Hepatocyte (in vitro differentiated cells): ENCODE data around the gene USP48. TPM values are rescaled to one million over a fixed set of nuclear protein-coding genes. Genes with fewer than 3 reads are reported as not detected.

ENCODE experiments used
- DNase-seq: peaks from one replicate; pipeline ENCODE4 v3.0.0-alpha.2; 2016; ENCODE audit warnings: low spot score
- H2AFZ ChIP-seq: fragments of 200-600 bp; sonication (generic); 2 replicates; pipeline ENCODE4 v1.6.0; 2016; ENCODE audit warnings: antibody characterized with exemption, mild to moderate bottlenecking
- H3K27ac ChIP-seq: fragments of 200-600 bp; sonication (generic); 2 replicates; pipeline ENCODE4 v1.5.1; 2016; ENCODE audit warnings: mild to moderate bottlenecking
- H3K27me3 ChIP-seq: fragments of 200-600 bp; sonication (generic); 2 replicates; pipeline ENCODE4 v1.6.1; 2016
- H3K36me3 ChIP-seq: fragments of 200-600 bp; sonication (generic); replicated peaks from 2 replicates; pipeline ENCODE4 v1.5.1; 2016; ENCODE audit warnings: low read depth; ENCODE audit not compliant: insufficient read depth
- H3K4me1 ChIP-seq: fragments of 200-600 bp; sonication (generic); 2 replicates; pipeline ENCODE4 v1.5.1; 2016; ENCODE audit warnings: mild to moderate bottlenecking, moderate library complexity; ENCODE audit not compliant: insufficient read depth
- H3K4me2 ChIP-seq: fragments of 200-600 bp; sonication (generic); 2 replicates; pipeline ENCODE4 v1.6.0; 2016
- H3K4me3 ChIP-seq: fragments of 200-600 bp; sonication (generic); 2 replicates; pipeline ENCODE4 v1.5.1; 2016; ENCODE audit warnings: mild to moderate bottlenecking
- H3K79me2 ChIP-seq: fragments of 200-600 bp; sonication (generic); 2 replicates; pipeline ENCODE4 v1.6.0; 2017; ENCODE audit warnings: mild to moderate bottlenecking
- H3K9me2 ChIP-seq: fragments of 200-600 bp; sonication (generic); replicated peaks from 2 replicates; pipeline ENCODE4 v1.6.0; 2017; ENCODE audit warnings: mild to moderate bottlenecking; ENCODE audit not compliant: insufficient read depth
- H3K9me3 ChIP-seq: fragments of 200-600 bp; sonication (generic); 2 replicates; pipeline ENCODE4 v1.5.1; 2016; ENCODE audit warnings: low read depth, mild to moderate bottlenecking
- H4K20me1 ChIP-seq: fragments of 200-600 bp; sonication (generic); 2 replicates; pipeline ENCODE4 v1.6.0; 2016; ENCODE audit warnings: mild to moderate bottlenecking; ENCODE audit not compliant: insufficient read depth, poor library complexity, severe bottlenecking
- CTCF ChIP-seq: fragments of 200-600 bp; sonication (generic); IDR thresholded peaks from 2 replicates; pipeline ENCODE4 v1.5.1; 2016; ENCODE audit warnings: antibody characterized with exemption, mild to moderate bottlenecking; ENCODE audit not compliant: poor library complexity
- EZH2 ChIP-seq: fragments of 200-600 bp; sonication (generic); IDR thresholded peaks from 2 replicates; pipeline ENCODE4 v1.6.1; 2016; ENCODE audit warnings: antibody characterized with exemption, mild to moderate bottlenecking, borderline replicate concordance
- EZH2phosphoT487 ChIP-seq: fragments of 200-600 bp; sonication (generic); IDR thresholded peaks from one replicate; pipeline ENCODE4 v1.6.1; 2018; ENCODE audit warnings: antibody characterized with exemption, mild to moderate bottlenecking, low read depth, moderate library complexity; ENCODE audit not compliant: unreplicated experiment, severe bottlenecking
- WGBS: methylation state at CpG from one replicate; pipeline ENCODE4 v1.1.6; 2016; ENCODE audit warnings: low lambda C conversion rate; ENCODE audit errors: missing lambda C conversion rate; 5-methylcytosine and 5-hydroxymethylcytosine counted together
- polyA plus RNA-seq: library from polyadenylated mRNA; unstranded; fragments of >200 nt; fragmentation: Nextera tagmentation; extraction: Ambion mirVana; gene quantifications from 2 replicates; pipeline ENCODE4 v1.2.1, GENCODE V29; 2016
- total RNA-seq: library from RNA; depleted of rRNA; stranded (reverse); fragments of >200 nt; gene quantifications from 2 replicates; pipeline ENCODE4 v1.2.3, GENCODE V29; 2014

The USP48 gene
- total and polyA plus RNA-seq, 2 experiments from 2014 or later: 38.9 to 39.5 TPM

DNA sequence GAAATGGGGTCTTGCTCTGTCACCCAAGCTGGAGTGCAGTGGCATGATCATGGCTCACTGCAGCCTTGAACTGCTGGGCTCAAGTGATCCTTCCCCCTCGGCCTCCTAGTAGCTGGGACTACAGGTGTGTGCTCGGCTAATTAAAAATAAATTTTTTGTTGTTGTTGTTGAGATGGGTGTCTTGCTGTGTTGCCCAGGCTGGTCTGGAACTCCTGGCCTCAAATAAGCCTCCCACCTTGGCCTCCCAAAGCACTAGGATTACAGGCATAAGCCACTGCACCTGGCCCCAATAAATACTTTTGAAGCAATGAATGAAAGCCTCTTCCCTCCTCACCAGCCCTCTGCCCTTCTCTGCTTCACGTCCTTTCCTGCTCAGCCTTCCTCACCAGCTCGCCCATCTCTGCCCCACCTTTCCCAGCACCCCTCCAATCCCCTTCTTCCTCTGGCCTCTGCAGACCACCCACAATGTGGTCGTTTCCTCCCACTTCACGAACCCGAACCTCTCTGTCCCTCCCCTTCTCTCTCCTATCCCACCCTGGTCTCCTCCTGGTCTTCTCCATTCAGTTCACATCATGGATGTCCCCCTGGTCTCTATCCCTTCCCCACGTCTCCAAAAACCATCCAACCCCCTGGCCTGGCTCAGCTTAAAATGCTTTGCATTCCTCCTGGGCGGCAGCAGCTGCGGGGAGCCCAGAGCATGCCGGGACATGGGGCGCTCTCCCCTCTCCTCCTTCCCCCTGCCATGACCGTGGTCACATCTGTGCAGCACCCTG lies 152.2 kb downstream of the USP48 start:
- H2AFZ ChIP-seq: no peak overlapping the region
- no peaks in the 10 kb centered on the region for H3K9me2 ChIP-seq
- no peak overlapping the region for H3K4me2 ChIP-seq
- no peaks in the 10 kb centered on the region for H3K27me3 ChIP-seq
- no peak overlapping the region for H3K4me3 ChIP-seq
- H3K27ac ChIP-seq: no peak overlapping the region
- H3K36me3 ChIP-seq: no peaks in the 10 kb centered on the region
- H3K4me1 ChIP-seq: peaks cover 10% of the 10 kb centered on the region
- WGBS: 46% methylated on average over 13 of the region's 13 CpGs
- H3K9me3 ChIP-seq: no peaks in the 10 kb centered on the region
- no peak for DNase-seq
- no peaks in the 10 kb centered on the region for H4K20me1 ChIP-seq
- no peak for TF ChIP-seq EZH2phosphoT487
- no peak for TF ChIP-seq EZH2
- no peak for TF ChIP-seq CTCF
- H3K79me2 ChIP-seq: no peaks in the 10 kb centered on the region

- Histone ChIP-seq H3K27me3 (no peaks in the 10 kb centered on the region), H3K9me2 (no peaks in the 10 kb centered on the region), H3K36me3 (no peaks in the 10 kb centered on the region), H2AFZ (no peak overlapping the region), H3K9me3 (no peaks in the 10 kb centered on the region), H4K20me1 (no peaks in the 10 kb centered on the region), H3K4me3 (no peak overlapping the region), H3K4me1 (peaks cover 10% of the 10 kb centered on the region), H3K27ac (no peak overlapping the region), H3K79me2 (no peaks in the 10 kb centered on the region), H3K4me2 (no peak overlapping the region)
- TF ChIP-seq EZH2: no peak
- no peak for TF ChIP-seq EZH2phosphoT487
- TF ChIP-seq CTCF: no peak
- 94% methylated on average over 4 of the region's 4 CpGs for WGBS
- DNase-seq: no peak
Observed at GRCh38 chr1:21629971-21630370, 153.0 kb downstream of the USP48 start.

DNA sequence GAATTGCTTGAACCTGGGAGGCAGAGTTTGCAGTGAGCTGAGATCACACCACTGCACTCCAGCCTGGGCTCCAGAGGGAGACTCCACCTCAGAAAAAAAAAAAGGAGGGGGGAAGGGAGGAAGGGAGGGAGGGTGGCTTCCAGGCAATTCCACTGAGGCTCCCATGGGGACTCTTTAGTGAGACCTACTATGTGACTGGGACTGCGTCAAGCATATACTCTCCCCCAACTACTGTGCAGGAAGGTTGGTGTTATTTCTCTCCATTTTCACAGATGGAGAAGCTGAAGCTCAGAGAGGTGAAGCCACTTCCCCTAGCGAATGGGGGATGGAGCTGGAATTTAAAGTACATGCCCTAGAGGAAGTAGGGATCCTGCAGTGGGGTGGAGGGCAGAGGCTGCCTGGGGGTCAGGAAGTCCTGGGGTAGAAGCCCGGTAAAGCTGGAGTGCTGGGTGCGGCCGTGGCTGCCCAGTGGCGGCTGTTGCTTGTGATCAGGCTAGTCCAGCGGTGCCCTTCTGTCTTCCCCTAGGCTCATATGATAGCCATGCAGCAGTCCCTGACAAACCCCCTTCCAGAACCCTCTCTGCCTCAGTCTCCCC lies 154.1 kb downstream of the USP48 start:
- no peaks in the 10 kb centered on the region for H3K27me3 ChIP-seq
- 84% methylated on average over 7 of the region's 7 CpGs for WGBS

More for the DNA sequence above, 154.1 kb downstream of the USP48 start:
- H2AFZ ChIP-seq: no peak overlapping the region
- TF ChIP-seq CTCF (no peak), EZH2phosphoT487 (no peak), EZH2 (no peak)
- no peaks in the 10 kb centered on the region for H4K20me1 ChIP-seq
- no peaks in the 10 kb centered on the region for H3K36me3 ChIP-seq
- no peak overlapping the region for H3K4me2 ChIP-seq
- H3K79me2 ChIP-seq: no peaks in the 10 kb centered on the region
- no peak overlapping the region for H3K4me3 ChIP-seq
- peaks cover 18% of the 10 kb centered on the region for H3K4me1 ChIP-seq
- DNase-seq: no peak
- H3K9me2 ChIP-seq: no peaks in the 10 kb centered on the region
- no peaks in the 10 kb centered on the region for H3K9me3 ChIP-seq
- H3K27ac ChIP-seq: no peak overlapping the region

Other genes with a start within 250 kb of the USP48 start
- gene RAP1GAP, start 113.8 kb downstream of the USP48 start, total RNA-seq: 12.0 and 12.3 TPM in 2 replicates
- gene RAP1GAP, start 113.8 kb downstream of the USP48 start, polyA plus RNA-seq: 14.2 and 18.0 TPM in 2 replicates
- gene LDLRAD2, start 29.1 kb upstream of the USP48 start, total RNA-seq: 0.10 and 0.20 TPM in 2 replicates
- 8.2 and 10.8 TPM in 2 replicates for gene LDLRAD2, start 29.1 kb upstream of the USP48 start, polyA plus RNA-seq
- 38.3 and 72.4 TPM in 2 replicates for gene HSPG2, start 154.2 kb upstream of the USP48 start, total RNA-seq
- 81.2 and 91.2 TPM in 2 replicates for gene HSPG2, start 154.2 kb upstream of the USP48 start, polyA plus RNA-seq
- 0.33 TPM in 1 of 2 replicates, not detected in the other for gene CELA3B, start 193.9 kb upstream of the USP48 start, total RNA-seq
- gene CELA3B, start 193.9 kb upstream of the USP48 start, polyA plus RNA-seq: not detected in 2 replicates
- gene CELA3A, start 218.5 kb upstream of the USP48 start, total RNA-seq: 2.2 TPM in 1 of 2 replicates, not detected in the other
- gene CELA3A, start 218.5 kb upstream of the USP48 start, polyA plus RNA-seq: 0.68 TPM in 1 of 2 replicates, not detected in the other